Measurements from ENCODE around the gene KRAS. TPM values are rescaled to one million over a fixed set of nuclear protein-coding genes. Genes with fewer than 3 reads are reported as not detected.
A peak's percentile ranks its signal among the peaks of the same experiment; 100 is the strongest.
"Not testable (repeated sequence)": the region's sequence is repeated elsewhere in the genome, so short reads cannot be mapped to it uniquely, and the experiment has no call there.

Gene KRAS
- total RNA-seq, result 10 to 100 TPM in 3 of 4 donors, 1 to 10 TPM in 1; 4.6 to 39.5 (median 23.8) TPM

DNA sequence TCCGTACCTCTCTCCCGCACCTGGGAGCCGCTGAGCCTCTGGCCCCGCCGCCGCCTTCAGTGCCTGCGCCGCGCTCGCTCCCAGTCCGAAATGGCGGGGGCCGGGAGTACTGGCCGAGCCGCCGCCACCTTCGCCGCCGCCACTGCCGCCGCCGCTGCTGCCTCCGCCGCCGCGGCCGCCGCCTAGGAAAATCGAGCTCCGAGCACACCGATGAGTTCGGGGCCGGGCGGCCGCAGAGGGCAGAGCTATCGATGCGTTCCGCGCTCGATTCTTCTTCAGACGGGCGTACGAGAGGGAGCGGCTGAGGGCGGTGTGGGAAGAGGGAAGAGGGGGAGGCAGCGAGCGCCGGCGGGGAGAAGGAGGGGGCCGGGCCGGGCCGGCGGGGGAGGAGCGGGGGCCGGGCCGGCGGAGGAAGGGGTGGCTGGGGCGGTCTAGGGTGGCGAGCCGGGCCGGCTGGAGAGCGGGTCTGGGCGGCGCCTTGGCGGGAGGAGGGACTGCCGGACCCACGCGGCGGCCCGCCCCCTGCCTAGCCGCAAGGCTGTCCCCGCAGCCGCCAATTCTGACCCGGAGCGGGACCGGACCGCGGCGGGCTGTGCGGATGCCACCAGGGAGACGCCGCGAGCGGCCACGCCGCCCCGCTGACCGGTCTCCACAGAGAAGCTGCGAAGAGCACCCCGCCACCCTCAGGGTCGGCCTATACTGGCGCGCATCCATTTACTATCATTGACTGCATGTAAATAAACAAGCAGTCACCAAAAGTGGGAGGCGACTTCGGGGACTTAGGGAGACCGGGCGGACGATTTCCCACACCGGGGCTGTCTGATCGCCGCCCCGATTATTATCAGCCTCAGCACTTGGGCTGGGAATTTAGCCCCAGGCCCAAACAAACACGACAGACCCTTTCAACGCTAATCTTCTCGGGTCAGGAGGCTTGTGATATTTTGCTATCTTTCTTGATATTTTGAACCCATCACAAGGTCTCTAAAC lies at the start of gene KRAS:
KRAS (minus strand) TSS at position 186 of the 987 bp plus-strand sequence.
- DNase-seq, result peak; percentile 97
- Histone ChIP-seq H3K27ac (peak within 1 kb of the TSS; percentile 82 to 96), H3K4me1 (peaks cover 0 to 3% of the 10 kb centered on the region in 2 donors), H3K36me3 (no peaks in the 10 kb centered on the region), H3K4me3 (peak within 1 kb of the TSS; percentile 74 to 98), H3K9me3 (no peaks in the 10 kb centered on the region), H3K27me3 (no peaks in the 10 kb centered on the region)
- intact Hi-C loops (cut with DNase I; ENCODE audit: low total_unique reads), result no loop called here
- TF ChIP-seq, protein P1, sequence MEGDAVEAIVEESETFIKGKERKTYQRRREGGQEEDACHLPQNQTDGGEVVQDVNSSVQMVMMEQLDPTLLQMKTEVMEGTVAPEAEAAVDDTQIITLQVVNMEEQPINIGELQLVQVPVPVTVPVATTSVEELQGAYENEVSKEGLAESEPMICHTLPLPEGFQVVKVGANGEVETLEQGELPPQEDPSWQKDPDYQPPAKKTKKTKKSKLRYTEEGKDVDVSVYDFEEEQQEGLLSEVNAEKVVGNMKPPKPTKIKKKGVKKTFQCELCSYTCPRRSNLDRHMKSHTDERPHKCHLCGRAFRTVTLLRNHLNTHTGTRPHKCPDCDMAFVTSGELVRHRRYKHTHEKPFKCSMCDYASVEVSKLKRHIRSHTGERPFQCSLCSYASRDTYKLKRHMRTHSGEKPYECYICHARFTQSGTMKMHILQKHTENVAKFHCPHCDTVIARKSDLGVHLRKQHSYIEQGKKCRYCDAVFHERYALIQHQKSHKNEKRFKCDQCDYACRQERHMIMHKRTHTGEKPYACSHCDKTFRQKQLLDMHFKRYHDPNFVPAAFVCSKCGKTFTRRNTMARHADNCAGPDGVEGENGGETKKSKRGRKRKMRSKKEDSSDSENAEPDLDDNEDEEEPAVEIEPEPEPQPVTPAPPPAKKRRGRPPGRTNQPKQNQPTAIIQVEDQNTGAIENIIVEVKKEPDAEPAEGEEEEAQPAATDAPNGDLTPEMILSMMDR (IDR thresholded peaks at IDR 0.05), result peak in 1 of 4 experiments; percentile 28
- TF ChIP-seq POLR2A (IDR thresholded peaks at IDR 0.05), result peak; percentile 68 to 92

GRCh38 chr12:25296381-25296780 lies 45.7 kb upstream of the KRAS start:
- DNase-seq, result no peak
- H3K36me3 ChIP-seq, result no peaks in the 10 kb centered on the region
- no peak for TF ChIP-seq POLR2A (IDR thresholded peaks at IDR 0.05)
- TF ChIP-seq, protein P1 (IDR thresholded peaks at IDR 0.05), result no peak
- intact Hi-C loops (cut with DNase I; ENCODE audit: low total_unique reads), result no loop called here
- H3K4me1 ChIP-seq, result no peaks in the 10 kb centered on the region
- no peak overlapping the region for H3K4me3 ChIP-seq
- no peaks in the 10 kb centered on the region for H3K9me3 ChIP-seq
- H3K27ac ChIP-seq, result no peak overlapping the region
- no peaks in the 10 kb centered on the region for H3K27me3 ChIP-seq

- Histone ChIP-seq H3K27me3 (no peaks in the 10 kb centered on the region), H3K4me3 (no peak overlapping the region), H3K9me3 (no peaks in the 10 kb centered on the region), H3K27ac (no peak overlapping the region), H3K36me3 (no peaks in the 10 kb centered on the region), H3K4me1 (no peaks in the 10 kb centered on the region)
- no peak for DNase-seq
- TF ChIP-seq, protein P1 (IDR thresholded peaks at IDR 0.05), result no peak
- no peak for TF ChIP-seq POLR2A (IDR thresholded peaks at IDR 0.05)
- intact Hi-C loops (cut with DNase I; ENCODE audit: low total_unique reads), result no loop called here
Measured at GRCh38 chr12:25295361-25295760, 44.6 kb upstream of the KRAS start.

- DNase-seq, result no peak
- Histone ChIP-seq H3K27ac (no peak overlapping the region), H3K27me3 (no peaks in the 10 kb centered on the region), H3K36me3 (no peaks in the 10 kb centered on the region), H3K9me3 (no peaks in the 10 kb centered on the region), H3K4me1 (no peaks in the 10 kb centered on the region), H3K4me3 (no peak overlapping the region)
- TF ChIP-seq, protein P1 (IDR thresholded peaks at IDR 0.05), result no peak
- no peak for TF ChIP-seq POLR2A (IDR thresholded peaks at IDR 0.05)
- intact Hi-C loops (cut with DNase I; ENCODE audit: low total_unique reads), result no loop called here
Measured at GRCh38 chr12:25293653-25294052, 42.9 kb upstream of the KRAS start.

DNA sequence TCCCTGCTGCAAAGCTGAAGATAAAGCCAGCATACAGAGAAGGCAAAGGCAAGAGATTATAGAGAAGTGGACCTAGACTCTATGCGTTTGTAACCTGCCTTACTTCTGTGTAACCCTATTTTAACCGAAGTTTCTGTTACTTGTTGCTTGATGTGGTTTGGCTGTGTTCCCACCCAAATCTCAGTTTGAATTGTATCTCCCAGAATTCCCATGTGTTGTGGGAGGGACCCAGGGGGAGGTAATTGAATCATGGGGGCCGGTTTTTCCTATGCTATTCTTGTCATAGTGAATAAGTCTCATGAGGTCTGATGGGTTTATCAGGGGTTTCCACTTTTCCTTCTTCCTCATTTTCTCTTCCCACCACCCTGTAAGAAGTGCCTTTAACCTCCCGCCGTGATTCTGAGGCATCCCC lies 42.1 kb upstream of the KRAS start:
- intact Hi-C loops (cut with DNase I; ENCODE audit: low total_unique reads); H3K27ac ChIP-seq; DNase-seq; H3K27me3 ChIP-seq; H3K4me1 ChIP-seq; H3K9me3 ChIP-seq; H3K36me3 ChIP-seq; H3K4me3 ChIP-seq: not testable (repeated sequence)
